Measurements from ENCODE around the gene APOD.
"Not testable (repeated sequence)": the region's sequence is repeated elsewhere in the genome, so short reads cannot be mapped to it uniquely, and the experiment has no call there.

APOD gene

GRCh38 chr3:195624603-195625560 is 41.1 kb upstream of the APOD start:
- WGBS (ENCODE audit: insufficient coverage, insufficient read length): no CpG with 5 or more reads among the region's 62 CpGs
- not testable (repeated sequence) for H3K4me3 ChIP-seq (ENCODE audit: low read length); H3K4me1 ChIP-seq (ENCODE audit: control insufficient read depth, insufficient read depth, low read length); H3K36me3 ChIP-seq (ENCODE audit: control insufficient read depth, insufficient read depth, low read length); H3K27ac ChIP-seq (ENCODE audit: low read length); DNase-seq (ENCODE audit: low read depth, low spot score); H3K9me3 ChIP-seq (ENCODE audit: control insufficient read depth, insufficient read depth, low read length); H3K27me3 ChIP-seq (ENCODE audit: control insufficient read depth, insufficient read depth, low read length)

GRCh38 chr3:195624171-195624570 is 40.4 kb upstream of the APOD start:
- H3K36me3 ChIP-seq (ENCODE audit: control insufficient read depth, insufficient read depth, low read length); H3K27ac ChIP-seq (ENCODE audit: low read length); H3K4me1 ChIP-seq (ENCODE audit: control insufficient read depth, insufficient read depth, low read length); DNase-seq (ENCODE audit: low read depth, low spot score); H3K4me3 ChIP-seq (ENCODE audit: low read length); H3K27me3 ChIP-seq (ENCODE audit: control insufficient read depth, insufficient read depth, low read length); H3K9me3 ChIP-seq (ENCODE audit: control insufficient read depth, insufficient read depth, low read length): not testable (repeated sequence)
- no CpG with 5 or more reads among the region's 14 CpGs for WGBS (ENCODE audit: insufficient coverage, insufficient read length)

DNA sequence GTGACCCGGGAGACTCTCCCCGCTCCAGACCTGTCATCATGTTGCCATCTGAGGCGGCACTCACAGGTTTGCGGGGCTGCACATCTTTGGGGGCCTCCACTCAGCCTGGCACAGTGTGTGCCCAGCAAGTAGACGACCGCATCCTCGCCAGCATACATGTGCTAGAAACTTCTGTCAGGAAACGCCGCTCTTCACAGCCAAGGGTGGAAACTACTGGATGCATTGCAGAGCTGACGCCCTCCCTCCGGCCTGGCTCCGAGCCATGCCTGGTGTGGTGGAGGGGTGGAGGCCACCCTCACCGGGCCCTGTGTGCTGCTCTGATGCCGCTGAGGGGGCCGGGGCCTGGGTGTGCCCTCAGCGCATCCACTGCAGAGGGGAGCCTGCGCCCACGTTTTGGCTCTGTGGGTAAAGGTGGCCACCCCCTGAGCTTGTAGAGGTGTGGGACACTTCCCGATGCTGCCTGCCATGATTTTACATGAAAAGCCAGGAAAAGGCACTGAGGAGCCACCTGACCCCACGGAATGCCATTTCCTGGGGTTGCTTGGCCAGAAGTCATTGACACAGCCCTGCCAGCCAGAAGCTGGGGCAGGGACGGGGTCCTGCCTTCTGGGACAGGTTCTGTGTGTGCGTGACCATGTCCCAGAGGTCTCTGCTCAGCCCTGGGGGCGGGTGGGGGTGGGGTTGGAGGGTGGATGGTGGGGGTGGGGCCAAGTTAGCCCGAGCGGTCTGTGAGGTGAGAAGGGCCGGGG is 39.7 kb upstream of the APOD start:
- H3K36me3 ChIP-seq (ENCODE audit: control insufficient read depth, insufficient read depth, low read length); H3K27ac ChIP-seq (ENCODE audit: low read length); DNase-seq (ENCODE audit: low read depth, low spot score); H3K4me3 ChIP-seq (ENCODE audit: low read length); H3K4me1 ChIP-seq (ENCODE audit: control insufficient read depth, insufficient read depth, low read length); H3K27me3 ChIP-seq (ENCODE audit: control insufficient read depth, insufficient read depth, low read length); H3K9me3 ChIP-seq (ENCODE audit: control insufficient read depth, insufficient read depth, low read length): not testable (repeated sequence)
- WGBS (ENCODE audit: insufficient coverage, insufficient read length): no CpG with 5 or more reads among the region's 26 CpGs

DNA sequence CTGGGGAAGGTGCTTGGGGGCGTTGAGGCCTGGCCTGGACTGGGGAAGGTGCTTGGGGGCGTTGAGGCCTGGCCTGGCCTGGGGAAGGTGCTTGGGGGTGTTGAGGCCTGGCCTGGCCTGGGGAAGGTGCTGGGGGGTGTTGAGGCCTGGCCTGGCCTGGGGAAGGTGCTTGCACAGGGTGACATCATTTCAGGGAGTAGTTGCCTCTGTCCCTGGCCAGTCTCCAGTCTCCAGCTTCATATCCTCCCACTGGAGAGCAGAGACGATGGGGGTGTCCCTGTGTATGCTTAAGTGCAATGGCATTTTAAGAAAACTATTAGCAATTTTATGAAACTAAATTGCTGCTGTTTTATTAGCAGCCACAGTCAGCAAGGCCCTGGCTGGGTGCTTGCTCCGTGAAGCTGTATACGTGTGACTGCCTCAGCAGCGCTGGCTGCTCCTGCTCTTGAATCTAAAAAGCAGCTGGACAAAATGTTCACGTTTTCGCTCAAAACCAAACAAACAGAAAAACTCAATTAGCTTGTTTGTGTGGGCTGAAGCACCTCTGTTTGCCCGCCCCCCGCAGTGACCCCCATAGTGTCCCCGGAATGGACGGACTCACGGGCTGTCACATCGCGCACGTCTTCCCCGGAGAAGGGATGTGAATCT is 38.9 kb upstream of the APOD start:
- not testable (repeated sequence) for H3K36me3 ChIP-seq (ENCODE audit: control insufficient read depth, insufficient read depth, low read length); H3K9me3 ChIP-seq (ENCODE audit: control insufficient read depth, insufficient read depth, low read length); H3K27me3 ChIP-seq (ENCODE audit: control insufficient read depth, insufficient read depth, low read length); H3K4me3 ChIP-seq (ENCODE audit: low read length); DNase-seq (ENCODE audit: low read depth, low spot score); H3K4me1 ChIP-seq (ENCODE audit: control insufficient read depth, insufficient read depth, low read length); H3K27ac ChIP-seq (ENCODE audit: low read length)
- no CpG with 5 or more reads among the region's 17 CpGs for WGBS (ENCODE audit: insufficient coverage, insufficient read length)

DNA sequence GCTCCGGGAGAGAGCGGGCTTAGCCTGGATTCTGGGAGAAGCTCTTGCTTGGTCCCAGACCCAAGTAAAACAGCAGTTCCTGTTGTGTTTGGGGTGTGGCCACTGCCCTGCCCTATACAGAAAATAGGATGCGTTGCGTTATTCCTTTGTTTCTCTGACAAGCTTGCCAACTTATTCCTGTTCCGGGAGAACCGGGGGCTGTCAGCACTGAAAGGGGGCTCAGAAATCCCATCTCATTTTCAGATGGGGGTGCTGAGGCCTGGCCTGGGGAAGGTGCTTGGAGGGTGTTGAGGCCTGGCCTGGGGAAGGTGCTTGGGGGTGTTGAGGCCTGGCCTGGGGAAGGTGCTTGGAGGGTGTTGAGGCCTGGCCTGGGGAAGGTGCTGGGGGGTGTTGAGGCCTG is 38.3 kb upstream of the APOD start:
- not testable (repeated sequence) for DNase-seq (ENCODE audit: low read depth, low spot score); H3K9me3 ChIP-seq (ENCODE audit: control insufficient read depth, insufficient read depth, low read length); H3K4me1 ChIP-seq (ENCODE audit: control insufficient read depth, insufficient read depth, low read length); H3K4me3 ChIP-seq (ENCODE audit: low read length); H3K36me3 ChIP-seq (ENCODE audit: control insufficient read depth, insufficient read depth, low read length); H3K27ac ChIP-seq (ENCODE audit: low read length); H3K27me3 ChIP-seq (ENCODE audit: control insufficient read depth, insufficient read depth, low read length)
- WGBS (ENCODE audit: insufficient coverage, insufficient read length): no CpG with 5 or more reads among the region's 6 CpGs

GRCh38 chr3:195621095-195621494 is 37.4 kb upstream of the APOD start:
- not testable (repeated sequence) for H3K4me1 ChIP-seq (ENCODE audit: control insufficient read depth, insufficient read depth, low read length); H3K36me3 ChIP-seq (ENCODE audit: control insufficient read depth, insufficient read depth, low read length); H3K9me3 ChIP-seq (ENCODE audit: control insufficient read depth, insufficient read depth, low read length); H3K27me3 ChIP-seq (ENCODE audit: control insufficient read depth, insufficient read depth, low read length); H3K4me3 ChIP-seq (ENCODE audit: low read length); H3K27ac ChIP-seq (ENCODE audit: low read length); DNase-seq (ENCODE audit: low read depth, low spot score)
- no CpG with 5 or more reads among the region's 3 CpGs for WGBS (ENCODE audit: insufficient coverage, insufficient read length)

DNA sequence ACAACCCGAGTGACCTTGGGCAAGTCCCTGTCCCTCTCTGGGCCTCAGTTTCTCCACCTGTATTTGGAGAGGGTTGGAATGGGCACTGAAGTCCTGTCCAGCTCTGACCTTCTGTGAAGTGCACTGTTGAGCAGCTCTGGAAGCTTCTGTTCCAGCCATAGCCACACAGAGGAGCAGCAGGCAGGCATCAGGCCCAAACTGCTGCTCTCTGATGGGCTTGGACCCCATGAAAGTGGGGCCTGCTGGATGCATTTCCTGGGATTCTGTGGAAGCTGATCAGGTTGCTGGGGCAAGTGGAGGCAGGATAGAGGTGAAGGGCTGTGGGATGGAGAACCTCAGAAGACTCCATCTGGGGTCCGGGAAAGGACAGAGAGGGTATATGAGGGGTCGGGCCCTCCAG is 36.7 kb upstream of the APOD start:
- not testable (repeated sequence) for H3K4me3 ChIP-seq (ENCODE audit: low read length); H3K36me3 ChIP-seq (ENCODE audit: control insufficient read depth, insufficient read depth, low read length); DNase-seq (ENCODE audit: low read depth, low spot score); H3K27ac ChIP-seq (ENCODE audit: low read length); H3K27me3 ChIP-seq (ENCODE audit: control insufficient read depth, insufficient read depth, low read length); H3K4me1 ChIP-seq (ENCODE audit: control insufficient read depth, insufficient read depth, low read length); H3K9me3 ChIP-seq (ENCODE audit: control insufficient read depth, insufficient read depth, low read length)
- no CpG with 5 or more reads among the region's 3 CpGs for WGBS (ENCODE audit: insufficient coverage, insufficient read length)

DNA sequence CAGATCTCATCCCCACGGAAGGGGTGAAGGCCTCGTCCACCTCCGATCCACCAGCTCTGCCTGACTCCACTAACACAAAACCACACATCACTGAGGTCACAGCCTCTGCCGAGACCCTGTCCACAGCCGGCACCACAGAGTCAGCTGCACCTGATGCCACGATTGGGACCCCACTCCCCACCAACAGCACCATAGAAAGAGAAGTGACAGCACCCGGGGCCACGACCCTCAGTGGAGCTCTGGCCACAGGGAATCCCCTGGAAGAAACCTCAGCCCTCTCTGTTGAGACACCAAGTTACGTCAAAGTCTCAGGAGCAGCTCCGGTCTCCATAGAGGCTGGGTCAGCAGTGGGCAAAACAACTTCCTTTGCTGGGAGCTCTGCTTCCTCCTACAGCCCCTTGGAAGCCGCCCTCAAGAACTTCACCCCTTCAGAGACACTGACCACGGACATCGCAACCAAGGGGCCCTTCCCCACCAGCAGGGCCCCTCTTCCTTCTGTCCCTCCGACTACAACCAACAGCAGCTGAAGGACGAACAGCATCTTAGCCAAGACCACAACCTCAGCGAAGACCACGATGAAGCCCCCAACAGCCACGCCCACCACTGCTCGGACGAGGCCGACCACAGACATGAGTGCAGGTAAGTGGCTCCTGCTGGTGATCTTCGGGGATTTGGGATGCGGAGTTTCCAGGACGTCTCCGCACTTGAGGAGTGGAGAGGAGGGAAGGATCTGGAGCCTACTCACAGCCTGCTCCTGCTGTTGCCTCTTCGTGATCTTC is 36.0 kb upstream of the APOD start:
- DNase-seq (ENCODE audit: low read depth, low spot score); H3K36me3 ChIP-seq (ENCODE audit: control insufficient read depth, insufficient read depth, low read length); H3K27me3 ChIP-seq (ENCODE audit: control insufficient read depth, insufficient read depth, low read length); H3K9me3 ChIP-seq (ENCODE audit: control insufficient read depth, insufficient read depth, low read length); H3K4me3 ChIP-seq (ENCODE audit: low read length); H3K4me1 ChIP-seq (ENCODE audit: control insufficient read depth, insufficient read depth, low read length); H3K27ac ChIP-seq (ENCODE audit: low read length): not testable (repeated sequence)
- WGBS (ENCODE audit: insufficient coverage, insufficient read length): no CpG with 5 or more reads among the region's 26 CpGs

GRCh38 chr3:195617784-195618659 is 34.3 kb upstream of the APOD start:
- H3K9me3 ChIP-seq (ENCODE audit: control insufficient read depth, insufficient read depth, low read length); H3K27me3 ChIP-seq (ENCODE audit: control insufficient read depth, insufficient read depth, low read length); H3K4me1 ChIP-seq (ENCODE audit: control insufficient read depth, insufficient read depth, low read length); H3K27ac ChIP-seq (ENCODE audit: low read length); H3K4me3 ChIP-seq (ENCODE audit: low read length); H3K36me3 ChIP-seq (ENCODE audit: control insufficient read depth, insufficient read depth, low read length); DNase-seq (ENCODE audit: low read depth, low spot score): not testable (repeated sequence)
- no CpG with 5 or more reads among the region's 28 CpGs for WGBS (ENCODE audit: insufficient coverage, insufficient read length)

Measured in iPS DF 6.9 (cell line).